Dermis blood vessel endothelial cell (primary cell): Measurements from ENCODE around the gene TMEM253. TPM values are rescaled to one million over a fixed set of nuclear protein-coding genes. Genes with fewer than 3 reads are reported as not detected.
A peak's percentile ranks its signal among the peaks of the same experiment; 100 is the strongest.

Source experiments
- DNase-seq: peaks from one replicate; pipeline ENCODE4 v3.0.0; 2010
- total RNA-seq: library from RNA; depleted of rRNA; stranded (reverse); fragments of >200 nt; gene quantifications from 2 replicates; pipeline ENCODE4 v1.2.3, GENCODE V29; 2014

Gene TMEM253
- total RNA-seq, 1 donor from 2014 or later = not detected

- DNase-seq = peak; percentile 60
Measured at GRCh38 chr14:21071225-21072030, 29.4 kb upstream of the TMEM253 start.

DNA sequence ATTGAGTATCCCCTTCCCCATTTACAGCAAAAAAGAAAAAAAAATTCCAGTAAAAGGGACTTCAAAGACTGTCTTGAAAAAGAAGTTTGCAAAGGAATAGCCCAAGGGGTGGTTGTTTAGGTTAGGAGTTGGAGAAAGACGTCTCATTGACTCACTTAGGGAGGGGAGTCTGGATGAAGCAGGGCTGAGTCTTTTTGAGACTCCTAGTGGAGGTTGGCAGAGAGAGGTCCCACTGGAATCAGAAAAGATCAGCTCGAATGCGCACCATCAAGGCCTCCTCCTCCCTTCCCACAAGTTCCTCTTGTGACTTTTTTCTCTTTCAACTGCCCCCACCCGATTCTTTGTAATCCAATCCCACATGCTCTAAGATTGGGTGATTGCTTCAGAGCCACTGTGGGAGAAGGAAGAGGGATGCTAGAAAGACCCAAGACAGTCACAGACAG, 28.8 kb upstream of the TMEM253 start:
- no peak for DNase-seq

DNA sequence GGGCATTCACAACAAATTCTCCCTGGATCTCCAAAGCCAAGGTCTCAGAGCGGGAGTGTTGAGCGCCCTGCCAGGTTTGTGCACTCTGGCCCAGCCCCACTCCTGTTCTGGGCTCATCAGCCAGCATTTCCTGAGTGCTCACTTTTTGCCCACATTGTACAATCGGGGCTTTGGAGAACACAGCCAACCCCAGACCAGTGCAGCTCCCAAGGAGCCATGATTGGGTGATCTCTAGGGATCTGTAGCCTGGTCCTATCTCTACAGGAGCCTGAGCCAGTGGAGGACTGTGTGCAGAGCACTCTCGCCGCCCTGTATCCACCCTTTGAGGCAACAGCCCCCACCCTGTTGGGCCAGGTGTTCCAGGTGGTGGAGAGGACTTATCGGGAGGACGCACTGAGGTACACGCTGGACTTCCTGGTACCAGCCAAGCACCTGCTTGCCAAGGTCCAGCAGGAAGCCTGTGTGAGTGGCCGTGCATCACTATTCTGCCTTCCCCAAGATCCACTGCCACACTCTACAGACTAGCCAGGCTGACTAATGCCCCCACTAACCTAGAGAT, 28.0 kb upstream of the TMEM253 start:
- no peak for DNase-seq

DNA sequence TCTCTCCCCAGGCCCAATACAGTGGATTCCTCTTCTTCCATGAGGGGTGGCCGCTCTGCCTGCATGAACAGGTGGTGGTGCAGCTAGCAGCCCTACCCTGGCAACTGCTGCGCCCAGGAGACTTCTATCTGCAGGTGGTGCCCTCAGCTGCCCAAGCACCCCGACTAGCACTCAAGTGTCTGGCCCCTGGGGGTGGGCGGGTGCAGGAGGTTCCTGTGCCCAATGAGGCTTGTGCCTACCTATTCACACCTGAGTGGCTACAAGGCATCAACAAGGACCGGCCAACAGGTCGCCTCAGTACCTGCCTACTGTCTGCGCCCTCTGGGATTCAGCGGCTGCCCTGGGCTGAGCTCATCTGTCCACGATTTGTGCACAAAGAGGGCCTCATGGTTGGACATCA, 26.9 kb upstream of the TMEM253 start:
- DNase-seq = no peak

- no peak for DNase-seq
Measured at GRCh38 chr14:21074398-21075272, 26.2 kb upstream of the TMEM253 start.

GRCh38 chr14:21075719-21076437, 25.0 kb upstream of the TMEM253 start:
- no peak for DNase-seq

GRCh38 chr14:21077672-21078071, 23.2 kb upstream of the TMEM253 start:
- no peak for DNase-seq

DNA sequence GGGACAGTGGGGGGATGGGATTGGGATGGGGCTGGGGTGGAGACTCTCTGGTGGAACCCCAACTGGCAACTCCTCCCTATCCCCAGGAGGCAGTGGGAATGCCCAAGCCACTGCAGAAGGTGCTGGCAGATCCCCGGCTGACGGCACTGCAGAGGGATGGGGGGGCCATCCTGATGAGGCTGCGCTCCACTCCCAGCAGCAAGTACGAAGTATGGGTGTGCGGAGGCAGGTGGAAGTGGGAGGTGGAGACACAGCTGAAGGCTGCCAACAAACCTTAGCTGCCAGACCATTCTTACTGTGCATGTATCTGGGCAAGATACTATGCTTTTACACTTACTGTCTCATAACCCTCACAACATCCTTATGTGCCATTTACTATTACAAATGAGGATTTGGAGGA, 22.6 kb upstream of the TMEM253 start:
- no peak for DNase-seq

DNA sequence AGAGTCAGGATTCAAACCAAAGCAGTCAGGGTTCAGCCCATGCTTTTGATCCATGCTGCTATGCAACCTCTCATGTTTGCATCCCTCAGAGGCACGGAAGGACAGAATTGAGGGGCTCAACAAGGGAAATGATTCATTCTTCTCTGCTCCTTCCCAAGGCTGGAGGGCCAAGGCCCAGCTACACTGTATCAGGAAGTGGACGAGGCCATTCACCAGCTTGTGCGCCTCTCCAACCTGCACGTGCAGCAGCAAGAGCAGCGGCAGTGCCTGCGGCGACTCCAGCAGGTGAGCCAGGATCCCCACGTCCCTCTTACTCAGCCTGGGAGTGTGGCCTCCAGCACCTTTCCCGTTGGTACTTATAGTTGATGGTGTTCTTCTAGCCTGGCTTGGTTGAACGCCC, 22.1 kb upstream of the TMEM253 start:
- DNase-seq = no peak

DNA sequence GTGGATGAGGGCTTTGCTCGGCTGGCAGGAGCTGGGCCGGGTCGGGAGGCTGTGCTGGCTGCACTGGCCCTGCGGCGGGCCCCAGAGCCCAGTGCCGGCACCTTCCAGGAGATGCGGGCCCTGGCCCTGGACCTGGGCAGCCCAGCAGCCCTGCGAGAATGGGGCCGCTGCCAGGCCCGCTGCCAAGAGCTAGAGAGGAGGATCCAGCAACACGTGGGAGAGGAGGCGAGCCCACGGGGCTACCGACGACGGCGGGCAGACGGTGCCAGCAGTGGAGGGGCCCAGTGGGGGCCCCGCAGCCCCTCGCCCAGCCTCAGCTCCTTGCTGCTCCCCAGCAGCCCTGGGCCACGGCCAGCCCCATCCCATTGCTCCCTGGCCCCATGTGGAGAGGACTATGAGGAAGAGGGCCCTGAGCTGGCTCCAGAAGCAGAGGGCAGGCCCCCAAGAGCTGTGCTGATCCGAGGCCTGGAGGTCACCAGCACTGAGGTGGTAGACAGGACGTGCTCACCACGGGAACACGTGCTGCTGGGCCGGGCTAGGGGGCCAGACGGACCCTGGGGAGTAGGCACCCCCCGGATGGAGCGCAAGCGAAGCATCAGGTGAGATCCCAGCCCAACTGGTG, 19.2 kb upstream of the TMEM253 start:
- DNase-seq = no peak

- DNase-seq = no peak
Measured at GRCh38 chr14:21083565-21084325, 17.1 kb upstream of the TMEM253 start.

- no peak for DNase-seq
Measured at GRCh38 chr14:21084396-21084795, 16.5 kb upstream of the TMEM253 start.

GRCh38 chr14:21084998-21085853, 15.6 kb upstream of the TMEM253 start:
- no peak for DNase-seq

DNA sequence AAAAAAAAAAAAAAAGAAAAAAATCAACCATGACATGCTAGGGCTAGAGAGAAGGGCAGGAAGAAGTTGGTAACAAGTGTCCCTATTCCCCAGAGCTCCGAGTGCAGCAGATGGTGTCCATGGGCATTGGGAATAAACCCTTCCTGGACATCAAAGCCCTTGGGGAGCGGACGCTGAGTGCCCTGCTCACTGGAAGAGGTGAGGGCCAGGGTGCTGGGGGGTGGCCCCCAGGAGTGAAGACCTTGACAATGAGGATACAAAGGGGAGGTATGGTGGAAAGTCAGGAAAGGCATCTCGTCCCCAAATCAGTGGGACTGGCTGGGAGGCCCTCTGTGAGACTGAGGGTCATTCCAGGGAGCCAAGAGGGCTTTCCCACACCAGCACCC, 14.0 kb upstream of the TMEM253 start:
- no peak for DNase-seq

DNA sequence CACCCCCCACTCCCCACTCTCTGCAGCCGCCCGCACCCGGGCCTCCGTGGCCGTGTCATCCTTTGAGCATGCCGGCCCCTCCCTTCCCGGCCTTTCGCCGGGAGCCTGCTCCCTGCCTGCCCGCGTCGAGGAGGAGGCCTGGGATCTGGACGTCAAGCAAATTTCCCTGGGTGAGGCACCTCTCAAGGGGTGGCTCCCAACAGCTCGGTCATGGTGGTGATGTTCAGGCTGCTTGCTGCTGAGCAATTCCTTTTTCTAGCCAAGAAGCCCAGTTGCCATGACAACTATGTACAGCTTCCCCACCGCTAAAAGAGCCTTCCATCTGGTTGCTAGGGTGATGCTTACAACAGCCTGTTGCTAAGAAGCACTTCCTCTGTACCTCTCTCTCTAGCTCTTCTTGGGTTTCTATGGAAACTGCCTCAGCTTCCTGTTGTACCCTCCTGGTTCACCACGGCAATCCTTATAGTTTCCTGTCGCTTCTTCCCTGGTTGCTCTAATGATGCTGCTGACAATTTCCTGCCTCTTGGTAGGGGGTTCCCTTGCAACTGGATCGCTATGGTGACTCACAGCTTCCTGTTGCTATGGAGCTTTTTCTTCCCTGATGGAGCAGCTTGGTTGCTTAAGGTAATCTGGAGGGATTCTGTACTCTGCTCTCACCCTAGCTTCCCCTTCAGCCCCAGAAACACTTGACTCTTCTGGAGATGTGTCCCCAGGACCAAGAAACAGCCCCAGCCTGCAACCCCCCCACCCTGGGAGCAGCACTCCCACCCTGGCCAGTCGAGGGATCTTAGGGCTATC, 13.4 kb upstream of the TMEM253 start:
- DNase-seq = peak; percentile 91

GRCh38 chr14:21088687-21089086, 12.2 kb upstream of the TMEM253 start:
- no peak for DNase-seq

- DNase-seq = no peak
Measured at GRCh38 chr14:21089271-21089670, 11.6 kb upstream of the TMEM253 start.

GRCh38 chr14:21089877-21090193, 11.0 kb upstream of the TMEM253 start:
- no peak for DNase-seq

DNA sequence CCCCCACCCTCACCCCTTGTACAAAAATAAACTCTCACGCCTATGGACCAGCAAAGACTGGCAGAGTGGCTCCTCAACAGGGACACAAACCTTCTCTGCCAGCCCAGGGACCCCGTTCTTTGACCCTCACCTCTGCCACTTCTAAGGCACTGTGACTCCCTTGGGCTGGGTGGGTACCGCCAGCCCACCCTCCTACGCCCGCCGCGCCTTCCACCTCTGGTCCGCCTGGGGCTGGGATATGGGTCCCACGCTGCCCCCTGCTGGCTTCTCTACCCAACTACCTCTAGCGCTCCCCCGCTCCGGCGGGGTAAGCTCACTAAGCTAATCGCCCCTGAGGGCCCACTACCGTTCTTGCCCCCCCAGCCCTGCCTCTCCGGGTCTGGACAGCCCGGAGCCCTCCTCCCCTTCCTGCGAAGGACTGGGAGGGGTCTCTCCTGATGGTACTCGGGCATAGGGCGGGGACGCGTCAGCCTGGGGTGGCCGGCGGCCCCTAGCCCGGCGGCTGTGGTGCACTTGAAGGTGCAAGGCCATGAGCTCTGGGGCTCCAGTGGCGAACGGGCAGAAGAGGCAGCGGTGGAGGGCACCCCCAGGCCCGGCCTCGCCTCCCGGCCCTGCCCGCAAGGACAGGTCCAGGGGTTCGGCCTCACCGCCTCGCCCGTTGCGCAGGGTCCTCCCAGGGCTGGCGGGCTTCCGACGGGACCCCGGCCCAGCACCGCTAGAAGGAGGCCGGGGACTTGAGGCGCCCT, 10.5 kb upstream of the TMEM253 start:
- no peak for DNase-seq
